HFF-Myc (cell line): ENCODE measurements around the gene ROBO1.

Source experiments
- DNase-seq: peaks from one replicate; pipeline ENCODE4 v3.0.0-alpha.2; 2011; ENCODE audit warnings: low read depth; ENCODE audit errors: extremely low read depth
- H3K4me3 ChIP-seq: replicated peaks from 2 replicates; pipeline ENCODE4 v1.5.1; 2011; ENCODE audit warnings: low read depth, mild to moderate bottlenecking, control low read depth, low read length
- CTCF ChIP-seq: IDR thresholded peaks from 2 replicates; pipeline ENCODE4 v1.5.1; 2012; ENCODE audit warnings: mild to moderate bottlenecking, low read depth, low read length, control low read depth; ENCODE audit errors: missing control alignments

Gene ROBO1

DNA sequence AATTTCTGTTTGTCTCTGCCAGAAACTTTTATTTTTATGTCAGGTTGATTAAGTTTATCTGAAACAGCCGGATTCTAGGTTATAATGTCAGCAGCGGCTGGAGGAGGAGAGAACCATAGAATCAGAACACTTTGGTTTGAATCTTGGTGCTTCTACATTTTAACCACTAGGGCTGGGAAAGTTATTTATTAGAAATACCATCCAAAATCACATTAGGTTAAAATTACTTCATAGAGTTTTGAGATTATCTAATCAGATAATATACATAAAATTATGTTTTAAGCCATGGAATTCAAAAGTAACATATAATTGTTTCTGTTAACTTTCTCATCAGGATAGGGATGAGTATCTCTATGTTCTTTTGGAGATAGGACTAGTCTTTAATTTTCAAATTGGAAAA is 502.9 kb downstream of the ROBO1 start:
- H3K4me3 ChIP-seq, result no peak overlapping the region
- no peak for TF ChIP-seq CTCF
- DNase-seq, result no peak

DNA sequence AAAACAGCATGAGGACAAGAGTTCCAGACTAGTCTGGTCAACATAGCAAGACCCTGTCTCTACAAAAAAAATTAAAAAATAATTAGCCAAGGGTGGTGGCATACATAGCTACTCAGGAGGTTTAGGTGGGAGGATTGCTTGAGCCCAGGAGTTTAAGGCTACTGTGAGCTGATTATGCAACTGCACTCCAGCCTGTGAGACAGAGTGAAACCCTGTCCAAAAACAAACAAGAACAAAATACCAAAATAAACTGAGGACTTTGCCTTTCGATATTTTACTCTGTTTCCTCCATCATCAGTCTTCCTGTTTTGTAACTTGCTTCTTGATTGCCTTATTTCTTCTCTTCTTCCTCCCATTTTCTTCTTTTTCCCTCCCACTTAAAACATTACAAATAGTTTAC is 504.4 kb downstream of the ROBO1 start:
- DNase-seq, result no peak
- TF ChIP-seq CTCF, result no peak
- no peak overlapping the region for H3K4me3 ChIP-seq

DNA sequence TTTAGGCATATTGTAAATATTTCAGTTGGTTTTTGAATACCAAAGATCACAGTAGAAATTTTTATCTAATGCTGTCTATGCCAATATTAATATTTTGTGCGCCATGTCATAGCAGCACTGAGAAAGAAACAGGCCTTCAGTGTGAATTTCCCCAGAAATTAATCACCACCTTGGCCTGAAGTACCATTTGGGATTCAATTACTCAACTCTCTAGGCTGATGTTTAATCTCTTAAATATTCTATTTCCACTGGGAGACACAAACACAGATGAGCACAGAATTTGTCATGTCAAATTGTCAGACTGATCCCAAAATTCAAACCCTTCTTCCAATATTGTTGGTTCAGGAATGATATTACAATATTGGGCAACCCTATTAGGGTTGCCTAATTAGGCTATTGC is 509.3 kb downstream of the ROBO1 start:
- no peak overlapping the region for H3K4me3 ChIP-seq
- DNase-seq, result no peak
- TF ChIP-seq CTCF, result no peak

- H3K4me3 ChIP-seq, result no peak overlapping the region
- DNase-seq, result peak; percentile 44
- no peak for TF ChIP-seq CTCF
These were observed 510.0 kb downstream of the ROBO1 start for GRCh38 chr3:79257791-79258190.

GRCh38 chr3:79255702-79256101 is 512.1 kb downstream of the ROBO1 start:
- no peak for DNase-seq
- no peak for TF ChIP-seq CTCF
- H3K4me3 ChIP-seq, result no peak overlapping the region

DNA sequence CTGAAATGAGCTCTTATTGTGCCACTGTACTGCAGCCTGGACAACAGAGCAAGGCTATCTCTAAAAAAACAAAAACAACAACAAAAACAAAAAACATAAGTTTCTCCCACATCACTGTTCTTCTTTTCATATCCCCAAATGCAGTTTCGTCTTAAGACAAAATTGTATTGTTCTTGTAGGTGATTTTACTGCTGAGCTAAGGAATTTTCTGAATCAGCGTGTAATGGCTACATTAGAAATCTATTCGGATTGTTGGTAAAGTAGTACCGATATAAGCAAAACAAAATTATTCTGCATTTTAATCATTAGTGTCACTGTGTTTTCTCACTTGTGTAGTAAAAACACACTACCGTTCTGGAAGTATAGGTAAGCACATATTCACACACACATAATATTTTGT is 512.5 kb downstream of the ROBO1 start:
- H3K4me3 ChIP-seq, result no peak overlapping the region
- TF ChIP-seq CTCF, result no peak
- DNase-seq, result no peak

DNA sequence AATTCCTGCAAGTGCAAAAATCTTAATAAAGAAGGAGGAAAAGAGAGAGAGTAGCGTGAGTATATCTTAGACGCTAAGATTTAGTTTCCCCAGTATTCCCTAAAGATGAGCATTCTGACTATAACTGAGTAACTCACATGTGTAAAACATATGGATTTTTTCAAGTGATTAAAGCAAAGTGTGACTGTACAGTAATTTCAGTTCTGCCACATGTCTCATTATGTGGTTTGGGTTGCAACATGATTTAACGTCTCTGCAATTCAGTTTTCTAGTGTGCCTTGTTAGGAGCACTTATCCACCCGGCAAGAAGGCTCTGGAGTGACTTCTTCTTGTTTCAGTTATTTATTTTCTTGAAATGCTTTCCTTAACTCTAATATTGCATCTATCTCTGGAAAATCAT is 514.1 kb downstream of the ROBO1 start:
- no peak overlapping the region for H3K4me3 ChIP-seq
- DNase-seq, result peak; percentile 57
- TF ChIP-seq CTCF, result no peak
